H1 (cell line): ENCODE measurements around the gene RNASE4. TPM values are rescaled to one million over a fixed set of nuclear protein-coding genes. Genes with fewer than 3 reads are reported as not detected.

Experiments
- CTCF ChIA-PET: fragments of 300-600 bp; sonication (Branson Sonifier 250); formaldehyde crosslinking; loops from one replicate; lab custom pipeline; 2021; ENCODE audit not compliant: partially characterized antibody; lab: Charles Lee
- POLR2A ChIA-PET: fragments of 300-600 bp; sonication (Branson Sonifier 250); formaldehyde crosslinking; loops from one replicate; lab custom pipeline; 2021; ENCODE audit warnings: inconsistent platforms; ENCODE audit not compliant: partially characterized antibody; lab: Charles Lee
- DNase-seq, 2 experiments: peaks; one replicate each; pipeline versions ENCODE4 v3.0.0 to v3.0.0-alpha.2; 2010 to 2022; ENCODE audit warnings: low spot score in 2 of 2, low read depth in 1 of 2, mixed read lengths in 1 of 2
- FAIRE-seq: peaks from 2 replicates; lab custom pipeline; 2011; peaks lifted over from hg19 to GRCh38; lab: Jason Lieb, UNC
- H2AFZ ChIP-seq: 2 replicates; pipeline ENCODE4 v1.8.1; 2012; ENCODE audit warnings: low read length, inconsistent platforms
- H2AK5ac ChIP-seq: 2 replicates; pipeline ENCODE4 v1.6.1; 2013; ENCODE audit warnings: low read depth, low read length
- H2BK120ac ChIP-seq: replicated peaks from 2 replicates; pipeline ENCODE3; 2013; ENCODE audit warnings: low read depth, low read length, inconsistent platforms
- H2BK12ac ChIP-seq: 2 replicates; pipeline ENCODE4 v1.6.1; 2013; ENCODE audit warnings: low read depth, low read length
- H2BK15ac ChIP-seq: 2 replicates; pipeline ENCODE4 v1.6.1; 2013; ENCODE audit warnings: low read length
- H2BK20ac ChIP-seq: 2 replicates; pipeline ENCODE4 v1.6.1; 2013; ENCODE audit warnings: low read length
- H2BK5ac ChIP-seq: 2 replicates; pipeline ENCODE4 v1.6.1; 2013; ENCODE audit warnings: low read depth, low read length
- H3K14ac ChIP-seq: 2 replicates; pipeline ENCODE4 v1.6.1; 2013; ENCODE audit warnings: inconsistent platforms; ENCODE audit not compliant: insufficient read length
- H3K18ac ChIP-seq: 2 replicates; pipeline ENCODE4 v1.6.1; 2013; ENCODE audit warnings: low read length; ENCODE audit errors: extremely low read depth
- H3K23ac ChIP-seq: 2 replicates; pipeline ENCODE4 v1.6.1; 2013; ENCODE audit warnings: inconsistent platforms; ENCODE audit not compliant: insufficient read length
- H3K23me2 ChIP-seq: 2 replicates; pipeline ENCODE4 v1.6.1; 2013; ENCODE audit warnings: low read depth, low read length
- H3K27ac ChIP-seq: 2 replicates; pipeline ENCODE4 v1.6.1; 2011; ENCODE audit warnings: low read depth, low read length, inconsistent platforms
- H3K27me3 ChIP-seq, 4 experiments: replicated peaks in 1 of 4; 1 replicate in 1 of 4; 2 replicates in 3 of 4; pipeline versions ENCODE4 v1.6.1 to v1.8.1; 2011 to 2013; ENCODE audit warnings: low read length in 3 of 4, mild to moderate bottlenecking in 3 of 4, inconsistent platforms in 2 of 4, mixed read lengths in 2 of 4, moderate library complexity in 1 of 4; ENCODE audit not compliant: control insufficient read depth in 3 of 4, insufficient read depth in 3 of 4; ENCODE audit errors: extremely low read depth in 1 of 4
- H3K36me3 ChIP-seq, 4 experiments: 2 replicates each; pipeline versions ENCODE4 v1.6.1 to v1.8.1; 2011 to 2013; ENCODE audit warnings: mild to moderate bottlenecking in 4 of 4, low read length in 3 of 4, moderate library complexity in 2 of 4, control low read depth in 1 of 4, inconsistent platforms in 1 of 4; ENCODE audit not compliant: insufficient read depth in 4 of 4, control insufficient read depth in 2 of 4
- H3K4ac ChIP-seq: replicated peaks from 2 replicates; pipeline ENCODE3; 2013; ENCODE audit warnings: low read length, low read depth, mixed read lengths, inconsistent platforms; ENCODE audit not compliant: insufficient read length
- H3K4me1 ChIP-seq, 4 experiments: replicated peaks in 1 of 4; 1 replicate in 1 of 4; 2 replicates in 3 of 4; pipeline versions ENCODE4 v1.6.1 to v1.8.1; 2011 to 2013; ENCODE audit warnings: low read length in 3 of 4, inconsistent platforms in 2 of 4, mixed read lengths in 1 of 4; ENCODE audit not compliant: insufficient read depth in 4 of 4, control insufficient read depth in 3 of 4
- H3K4me2 ChIP-seq, 2 experiments: 2 replicates each; pipeline versions ENCODE4 v1.6.1 to v1.8.1; 2011 to 2013; ENCODE audit warnings: low read depth in 2 of 2, low read length in 2 of 2, control low read depth in 1 of 2, inconsistent platforms in 1 of 2, mild to moderate bottlenecking in 1 of 2; ENCODE audit not compliant: insufficient read depth in 1 of 2
- H3K4me3 ChIP-seq, 4 experiments: fragments of 200-600, 300-600 bp in 1 of 4; sonication (generic), shearing (Covaris generic), sonication (Bioruptor Twin) in 1 of 4; 2 replicates each; pipeline versions ENCODE4 v1.5.1 to v1.8.1; 2011 to 2016; ENCODE audit warnings: low read length in 4 of 4, low read depth in 3 of 4, control low read depth in 2 of 4, inconsistent platforms in 2 of 4, mild to moderate bottlenecking in 2 of 4, mixed read lengths in 1 of 4, moderate library complexity in 1 of 4; ENCODE audit not compliant: insufficient read depth in 2 of 4; ENCODE audit errors: extremely low read depth in 1 of 4
- H3K56ac ChIP-seq: replicated peaks from 2 replicates; pipeline ENCODE3; 2013; ENCODE audit warnings: low read depth, mild to moderate bottlenecking, mixed read lengths, low read length, inconsistent platforms; ENCODE audit not compliant: insufficient read length
- H3K79me1 ChIP-seq: 2 replicates; pipeline ENCODE4 v1.6.1; 2013; ENCODE audit warnings: low read depth, low read length, control low read depth
- H3K79me2 ChIP-seq, 2 experiments: 2 replicates each; pipeline versions ENCODE4 v1.6.1 to v1.8.1; 2012 to 2013; ENCODE audit warnings: low read length in 2 of 2, mild to moderate bottlenecking in 2 of 2, inconsistent platforms in 1 of 2; ENCODE audit not compliant: insufficient read depth in 2 of 2, control insufficient read depth in 1 of 2
- H3K9ac ChIP-seq, 4 experiments: replicated peaks in 1 of 4; 1 replicate in 1 of 4; 2 replicates in 3 of 4; pipeline versions ENCODE4 v1.6.1 to v1.8.1; 2011 to 2013; ENCODE audit warnings: low read depth in 3 of 4, low read length in 3 of 4, control low read depth in 2 of 4, mild to moderate bottlenecking in 2 of 4, moderate library complexity in 2 of 4, inconsistent platforms in 1 of 4; ENCODE audit errors: extremely low read depth in 1 of 4
- H3K9me3 ChIP-seq, 2 experiments: 2 replicates each; pipeline versions ENCODE4 v1.6.1 to v1.8.1; 2012 to 2013; ENCODE audit warnings: mild to moderate bottlenecking in 2 of 2, moderate library complexity in 2 of 2, control low read depth in 1 of 2, inconsistent platforms in 1 of 2, low read depth in 1 of 2, low read length in 1 of 2, mixed read lengths in 1 of 2; ENCODE audit not compliant: insufficient read depth in 2 of 2
- H4K20me1 ChIP-seq, 2 experiments: replicated peaks in 1 of 2; 2 replicates each; pipeline versions ENCODE3 to v1.8.1; 2011 to 2013; ENCODE audit warnings: inconsistent platforms in 2 of 2, low read length in 2 of 2, mild to moderate bottlenecking in 1 of 2; ENCODE audit not compliant: insufficient read depth in 2 of 2, control insufficient read depth in 1 of 2
- H4K5ac ChIP-seq: 2 replicates; pipeline ENCODE4 v1.6.1; 2013; ENCODE audit warnings: low read length, low read depth, mixed read lengths, inconsistent platforms; ENCODE audit not compliant: insufficient read length
- H4K8ac ChIP-seq: 2 replicates; pipeline ENCODE4 v1.8.0; 2013; ENCODE audit warnings: mild to moderate bottlenecking, moderate library complexity, low read length, inconsistent platforms; ENCODE audit not compliant: insufficient read depth; ENCODE audit errors: extremely low read depth
- H4K91ac ChIP-seq: replicated peaks from 2 replicates; pipeline ENCODE3; 2013; ENCODE audit warnings: low read length, mixed read lengths, inconsistent platforms; ENCODE audit not compliant: insufficient read length
- CHD1 ChIP-seq: IDR thresholded peaks from 2 replicates; pipeline ENCODE4 v1.6.1; 2012; ENCODE audit warnings: low read depth, low read length, improper control_type of control experiment
- EP300 ChIP-seq, 2 experiments: IDR thresholded peaks; 1 replicate in 1 of 2; 2 replicates in 1 of 2; pipeline ENCODE4 v1.6.1; 2011 to 2012; ENCODE audit warnings: low read depth in 2 of 2, low read length in 2 of 2, mild to moderate bottlenecking in 2 of 2, borderline replicate concordance in 1 of 2, inconsistent platforms in 1 of 2, moderate library complexity in 1 of 2
- GABPA ChIP-seq: IDR thresholded peaks from 2 replicates; pipeline ENCODE4 v1.6.1; 2011; ENCODE audit warnings: mild to moderate bottlenecking, low read length, moderate library complexity, borderline replicate concordance; ENCODE audit not compliant: insufficient read depth
- KDM1A ChIP-seq: fragments of 200-600, 300-600 bp; sonication (generic); IDR thresholded peaks from 2 replicates; pipeline ENCODE4 v1.7.1; 2016; ENCODE audit warnings: mild to moderate bottlenecking, low read length, borderline replicate concordance
- MAFK ChIP-seq: IDR thresholded peaks from 2 replicates; pipeline ENCODE4 v1.6.1; 2012; ENCODE audit warnings: low read depth, mild to moderate bottlenecking, improper control_type of control experiment, low read length
- NRF1 ChIP-seq: IDR thresholded peaks from 2 replicates; pipeline ENCODE4 v1.6.1; 2011; ENCODE audit warnings: mild to moderate bottlenecking, low read depth, low read length, improper control_type of control experiment
- PHF8 ChIP-seq: fragments of 200-600 bp; sonication (generic); conservative IDR thresholded peaks from 2 replicates; pipeline ENCODE4 v1.7.1; 2012; ENCODE audit warnings: low read depth, mild to moderate bottlenecking, inconsistent platforms, low read length, moderate library complexity
- POLR2A ChIP-seq, 2 experiments: IDR thresholded peaks; 1 replicate in 1 of 2; 2 replicates in 1 of 2; pipeline ENCODE4 v1.6.1; 2011; ENCODE audit warnings: low read depth in 2 of 2, low read length in 2 of 2, mild to moderate bottlenecking in 2 of 2; ENCODE audit errors: control extremely low read depth in 1 of 2
- POLR2AphosphoS5 ChIP-seq: IDR thresholded peaks from 2 replicates; pipeline ENCODE4 v1.6.1; 2011; ENCODE audit warnings: low read depth, low read length
- SAP30 ChIP-seq: fragments of 300-600 bp; sonication (generic); IDR thresholded peaks from 2 replicates; pipeline ENCODE4 v1.7.1; 2012; ENCODE audit warnings: low read length, moderate library complexity, mild to moderate bottlenecking, inconsistent platforms; ENCODE audit not compliant: insufficient read depth, insufficient replicate concordance
- YY1 ChIP-seq: IDR thresholded peaks from 2 replicates; pipeline ENCODE4 v1.6.1; 2011; ENCODE audit warnings: low read depth, mild to moderate bottlenecking, low read length
- WGBS, 2 experiments: shearing (Covaris generic) in 1 of 2; methylation state at CpG; one replicate each; pipeline versions ENCODE4 v1.1.6 to v1.1.7; 2013 to 2015; ENCODE audit warnings: low lambda C conversion rate in 2 of 2, mixed read lengths in 2 of 2, inconsistent platforms in 1 of 2, low coverage in 1 of 2, missing lambda C conversion rate in 1 of 2; ENCODE audit not compliant: insufficient replicate concordance in 2 of 2, insufficient coverage in 1 of 2, insufficient read length in 1 of 2; ENCODE audit errors: extremely low coverage in 1 of 2, missing lambda C conversion rate in 1 of 2; 5-methylcytosine and 5-hydroxymethylcytosine counted together
- polyA plus RNA-seq, 7 experiments: library from polyadenylated mRNA; depleted of rRNA in 3 of 7; stranded (reverse) in 5 of 7; unstranded in 2 of 7; fragments of >200 nt in 5 of 7; fragments of 200-250 nt in 2 of 7; gene quantifications; 1 replicate in 5 of 7; 2 replicates in 1 of 7; 4 replicates in 1 of 7; pipeline versions ENCODE4 v1.2.1 to v1.2.3, GENCODE V29; 2011 to 2013; ENCODE audit warnings: missing spikeins in 2 of 7, mixed read lengths in 2 of 7
- total RNA-seq: library from RNA; stranded (reverse); fragmentation: NEBNext Ultra II Directional; extraction: Animal tissue kit (Norgen Biotek cat#: 25700); gene quantifications from 2 replicates; pipeline ENCODE4 v1.2.1, GENCODE V29; 2021
- TF ChIP-seq, protein P1 (sequence below): IDR thresholded peaks from 2 replicates; pipeline ENCODE4 v1.6.1; 2012; ENCODE audit warnings: low read length, inconsistent platforms

Gene RNASE4
- total and polyA plus RNA-seq, 2 of the 8 experiments (the other 6 are each of a cell fraction or from before 2014, with no cell fraction given), result 0.61 to 3.5 TPM

DNA sequence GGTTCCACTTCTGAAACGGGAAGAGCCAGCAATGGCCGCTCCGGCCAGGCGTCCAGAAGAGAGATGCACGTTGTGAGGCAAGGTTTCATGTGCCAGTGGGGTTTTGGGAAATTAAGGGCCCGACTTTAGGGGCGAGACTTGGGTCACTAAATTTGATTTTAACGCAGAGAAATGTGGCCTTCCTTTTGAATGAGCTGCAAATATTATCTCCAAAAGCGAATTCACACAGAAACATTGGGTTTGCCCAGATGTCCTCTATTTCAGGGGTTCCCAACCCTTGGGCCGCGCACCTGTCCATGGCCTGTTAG is 2.3 kb upstream of the RNASE4 start:
- no peak for FAIRE-seq
- Histone ChIP-seq H3K56ac (peak overlapping the region; percentile 5), H3K36me3 (no peaks in the 10 kb centered on the region), H2BK15ac (no peak overlapping the region), H3K23me2 (peaks cover 27% of the 10 kb centered on the region), H3K14ac (no peak overlapping the region), H4K8ac (no peak overlapping the region), H3K79me2 (no peaks in the 10 kb centered on the region), H4K20me1 (no peaks in the 10 kb centered on the region), H2AK5ac (no peak overlapping the region), H3K4me3 (peak overlapping the region; percentile 67 to 99 (median 98)), H3K27ac (peak overlapping the region; percentile 62; the same call in 1 of the 2 replicates), H3K4me2 (peak overlapping the region; percentile 60 to 79), H2BK120ac (no peak overlapping the region), H3K27me3 (no peaks in the 10 kb centered on the region), H3K79me1 (no peaks in the 10 kb centered on the region), H3K9ac (peak overlapping the region; percentile 8 to 83 (median 74); a peak in 6 of 7 replicates), H4K91ac (peak overlapping the region; percentile 14), H3K23ac (no peak overlapping the region), H2BK12ac (no peak overlapping the region), H3K9me3 (no peaks in the 10 kb centered on the region), H3K18ac (no peak overlapping the region), H3K4me1 (peaks cover 0 to 6% (median 4%) of the 10 kb centered on the region in 4 experiments; a peak in 5 of 7 replicates), H3K4ac (no peak overlapping the region), H4K5ac (peak overlapping the region; percentile 31), H2BK20ac (no peak overlapping the region), H2AFZ (0 out of 2 replicates have a peak overlapping the region, but pooled peaks have one; percentile 38), H2BK5ac (no peak overlapping the region; the same call in 1 of the 2 replicates)
- DNase-seq, result no peak
- POLR2A ChIA-PET, result interaction anchor here (1.2 to 3.2 kb wide), 7 partner anchors 14 to 209 kb away, joined by 4 to 17 read pairs (median 6); no protein-coding TSS in a partner anchor
- CTCF ChIA-PET, result interaction anchor here (0.8 to 16.7 kb wide), 9 partner anchors 9 to 410 kb away, joined by 3 to 282 read pairs (median 9); partner anchors contain the start of gene PARP2
- WGBS, 2 experiments, result 3% methylated on average over 11 of the region's 11 CpGs; no CpG with 5 or more reads in 1 of the 2 experiments
- no peak for TF ChIP-seq PHF8
- TF ChIP-seq EP300 (IDR thresholded peaks at IDR 0.05; ENCODE audit: borderline replicate concordance in 1 of 2, low read depth in 2 of 2, low read length in 2 of 2), result no peak
- TF ChIP-seq MAFK, result no peak
- no peak for TF ChIP-seq KDM1A
- no peak for TF ChIP-seq POLR2AphosphoS5
- TF ChIP-seq CHD1, result no peak; the same call in 1 of the 2 replicates
- peak in 1 of 2 experiments; percentile 54; a peak in 1 of 3 replicates for TF ChIP-seq POLR2A (IDR thresholded peaks at IDR 0.05; ENCODE audit: control extremely low read depth in 1 of 2, low read depth in 2 of 2, low read length in 2 of 2)
- TF ChIP-seq YY1, result peak; percentile 89; the same call in 1 of the 2 replicates
- no peak for TF ChIP-seq SAP30
- TF ChIP-seq, protein P1, sequence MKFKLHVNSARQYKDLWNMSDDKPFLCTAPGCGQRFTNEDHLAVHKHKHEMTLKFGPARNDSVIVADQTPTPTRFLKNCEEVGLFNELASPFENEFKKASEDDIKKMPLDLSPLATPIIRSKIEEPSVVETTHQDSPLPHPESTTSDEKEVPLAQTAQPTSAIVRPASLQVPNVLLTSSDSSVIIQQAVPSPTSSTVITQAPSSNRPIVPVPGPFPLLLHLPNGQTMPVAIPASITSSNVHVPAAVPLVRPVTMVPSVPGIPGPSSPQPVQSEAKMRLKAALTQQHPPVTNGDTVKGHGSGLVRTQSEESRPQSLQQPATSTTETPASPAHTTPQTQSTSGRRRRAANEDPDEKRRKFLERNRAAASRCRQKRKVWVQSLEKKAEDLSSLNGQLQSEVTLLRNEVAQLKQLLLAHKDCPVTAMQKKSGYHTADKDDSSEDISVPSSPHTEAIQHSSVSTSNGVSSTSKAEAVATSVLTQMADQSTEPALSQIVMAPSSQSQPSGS, result no peak
- TF ChIP-seq NRF1, result no peak
- TF ChIP-seq GABPA, result no peak
